GM23338 (cell line): ENCODE results near the gene IZUMO2. TPM values are rescaled to one million over a fixed set of nuclear protein-coding genes. Genes with fewer than 3 reads are reported as not detected.
"Not testable (repeated sequence)": the region's sequence is repeated elsewhere in the genome, so short reads cannot be mapped to it uniquely, and the experiment has no call there.

Experiments used
- ATAC-seq: fragments of 200-7000 bp; cut with Tn5 transposase; 3 replicates; pipeline ENCODE4 v1.9.1; 2020
- DNase-seq: peaks from one replicate; pipeline ENCODE4 v3.0.0-alpha.2; 2015; ENCODE audit warnings: low spot score
- H2AFZ ChIP-seq: fragments of 200-600 bp; sonication (generic); 2 replicates; pipeline ENCODE4 v1.8.0; 2016; ENCODE audit warnings: antibody characterized with exemption, mild to moderate bottlenecking, moderate library complexity
- H3F3A ChIP-seq: fragments of 200-600 bp; sonication (generic); replicated peaks from 2 replicates; pipeline ENCODE4 v1.8.0; 2017; ENCODE audit warnings: antibody characterized with exemption, mixed run types, low read depth
- H3K27ac ChIP-seq: fragments of 200-600 bp; sonication (generic); 2 replicates; pipeline ENCODE4 v1.6.1; 2016; ENCODE audit warnings: low read depth
- H3K27me3 ChIP-seq: fragments of 200-600 bp; sonication (generic); 2 replicates; pipeline ENCODE4 v1.8.0; 2016; ENCODE audit warnings: mild to moderate bottlenecking, mixed run types, moderate library complexity; ENCODE audit not compliant: insufficient read depth
- H3K36me3 ChIP-seq: fragments of 200-600 bp; sonication (generic); 2 replicates; pipeline ENCODE4 v1.8.0; 2016; ENCODE audit warnings: mild to moderate bottlenecking; ENCODE audit not compliant: insufficient read depth
- H3K4me1 ChIP-seq: fragments of 200-600 bp; sonication (generic); 2 replicates; pipeline ENCODE4 v1.8.0; 2016; ENCODE audit warnings: mild to moderate bottlenecking, moderate library complexity; ENCODE audit not compliant: insufficient read depth
- H3K4me2 ChIP-seq: fragments of 200-600 bp; sonication (generic); 2 replicates; pipeline ENCODE4 v1.7.1; 2017; ENCODE audit warnings: mixed run types
- H3K4me3 ChIP-seq: fragments of 200-600 bp; sonication (generic); 2 replicates; pipeline ENCODE4 v1.6.1; 2016; ENCODE audit warnings: mixed run types
- H3K79me2 ChIP-seq: fragments of 200-600 bp; sonication (generic); replicated peaks from 2 replicates; pipeline ENCODE4 v1.8.0; 2017; ENCODE audit warnings: mild to moderate bottlenecking; ENCODE audit not compliant: insufficient read depth
- H3K9me2 ChIP-seq: fragments of 200-600 bp; sonication (generic); 2 replicates; pipeline ENCODE4 v1.8.0; 2017; ENCODE audit not compliant: insufficient read depth
- H4K20me1 ChIP-seq: fragments of 200-600 bp; sonication (generic); replicated peaks from 2 replicates; pipeline ENCODE4 v1.8.0; 2017; ENCODE audit warnings: mild to moderate bottlenecking; ENCODE audit not compliant: insufficient read depth
- H3K27ac Mint-ChIP-seq: 2 replicates; pipeline ENCODE4 v1.8.0; 2020; ENCODE audit warnings: inconsistent platforms, mild to moderate bottlenecking, moderate library complexity, mixed read lengths
- H3K27me3 Mint-ChIP-seq: 3 replicates; pipeline ENCODE4 v1.8.0; 2022; ENCODE audit warnings: low read depth, mild to moderate bottlenecking, moderate library complexity, mixed read lengths, inconsistent platforms; ENCODE audit not compliant: insufficient read depth, poor library complexity
- H3K36me3 Mint-ChIP-seq: 3 replicates; pipeline ENCODE4 v1.8.0; 2021; ENCODE audit warnings: low read depth, mild to moderate bottlenecking, inconsistent platforms, moderate library complexity, mixed read lengths
- H3K4me1 Mint-ChIP-seq: 3 replicates; pipeline ENCODE4 v1.8.0; 2020; ENCODE audit warnings: mild to moderate bottlenecking, inconsistent platforms, mixed read lengths
- H3K4me3 Mint-ChIP-seq: 3 replicates; pipeline ENCODE4 v1.8.0; 2021; ENCODE audit warnings: moderate library complexity, mild to moderate bottlenecking, inconsistent platforms, mixed read lengths
- H3K9me3 Mint-ChIP-seq: 3 replicates; pipeline ENCODE4 v1.8.0; 2020; ENCODE audit warnings: moderate library complexity, mild to moderate bottlenecking, inconsistent platforms, mixed read lengths
- EZH2 ChIP-seq: fragments of 200-600 bp; sonication (generic); IDR thresholded peaks from one replicate; pipeline ENCODE4 v1.8.0; 2017; ENCODE audit warnings: antibody characterized with exemption, mild to moderate bottlenecking, low read depth; ENCODE audit not compliant: unreplicated experiment
- POLR2AphosphoS5 ChIP-seq: IDR thresholded peaks from 2 replicates; pipeline ENCODE4 v1.6.1; 2016; ENCODE audit warnings: antibody characterized with exemption, low read depth
- polyA plus RNA-seq: library from polyadenylated mRNA; unstranded; fragments of >200 nt; fragmentation: Nextera tagmentation; extraction: Ambion mirVana; gene quantifications from 2 replicates; pipeline ENCODE4 v1.2.1, GENCODE V29; 2016
- total RNA-seq: library from RNA; depleted of rRNA; stranded (reverse); fragments of >200 nt; shearing (Covaris generic); gene quantifications from 2 replicates; pipeline ENCODE4 v1.2.3, GENCODE V29; 2014
- TF ChIP-seq, protein P1 (sequence below): IDR thresholded peaks from 2 replicates; pipeline ENCODE4 v1.6.1; 2016; ENCODE audit warnings: antibody characterized with exemption
- TF ChIP-seq, protein P2 (sequence below), 2 experiments: fragments of 200-600 bp in 1 of 2; sonication (generic) in 1 of 2; conservative IDR thresholded peaks; 2 replicates each; pipeline versions ENCODE4 v1.5.1 to v1.6.1; 2016 to 2017; ENCODE audit warnings: antibody characterized with exemption in 2 of 2, low read depth in 2 of 2, mild to moderate bottlenecking in 2 of 2, moderate library complexity in 1 of 2

IZUMO2 gene
- total and polyA plus RNA-seq, 2 experiments from 2014 or later, result 3.1 to 5.0 TPM

DNA sequence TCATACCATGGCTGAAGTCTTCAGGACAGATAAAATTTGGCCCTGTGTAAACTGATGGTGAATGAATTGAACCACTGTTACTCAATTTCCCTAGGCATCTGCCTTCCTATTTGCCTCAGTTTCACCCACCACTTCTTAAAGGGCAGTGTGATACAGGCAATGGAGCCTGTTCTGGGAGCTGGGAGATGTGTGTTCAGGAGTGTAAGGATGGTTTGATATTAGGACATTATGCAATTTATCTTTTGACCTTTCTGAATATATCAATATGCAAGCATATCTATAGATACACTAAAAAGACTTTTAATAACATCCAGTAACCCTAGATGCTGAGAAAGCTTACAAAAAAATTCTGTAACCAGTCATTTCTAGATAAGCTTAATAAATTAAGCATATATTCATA lies 14.6 kb downstream of the IZUMO2 start:
- Histone ChIP-seq H3K36me3 (no peaks in the 10 kb centered on the region), H3K9me2 (no peaks in the 10 kb centered on the region), H3K4me2 (peak overlapping the region; percentile 81), H3K4me3 (peak overlapping the region; percentile 86), H4K20me1 (no peaks in the 10 kb centered on the region), H3K27me3 (no peaks in the 10 kb centered on the region), H2AFZ (peak overlapping the region; percentile 66; the same call in 1 of the 2 replicates), H3K79me2 (no peaks in the 10 kb centered on the region), H3K4me1 (0 out of 2 replicates have a peak, but pooled peaks cover 2% of the 10 kb centered on the region), H3F3A (no peaks in the 10 kb centered on the region; the same call in 1 of the 2 replicates), H3K27ac (no peak overlapping the region)
- no peak for ATAC-seq
- Mint-ChIP-seq H3K9me3 (peaks cover 90% of the 10 kb centered on the region), H3K27ac (no peak overlapping the region), H3K36me3 (peaks cover 34% of the 10 kb centered on the region), H3K4me3 (no peak overlapping the region), H3K4me1 (no peaks in the 10 kb centered on the region), H3K27me3 (no peaks in the 10 kb centered on the region)
- DNase-seq, result no peak
- TF ChIP-seq, protein P1, sequence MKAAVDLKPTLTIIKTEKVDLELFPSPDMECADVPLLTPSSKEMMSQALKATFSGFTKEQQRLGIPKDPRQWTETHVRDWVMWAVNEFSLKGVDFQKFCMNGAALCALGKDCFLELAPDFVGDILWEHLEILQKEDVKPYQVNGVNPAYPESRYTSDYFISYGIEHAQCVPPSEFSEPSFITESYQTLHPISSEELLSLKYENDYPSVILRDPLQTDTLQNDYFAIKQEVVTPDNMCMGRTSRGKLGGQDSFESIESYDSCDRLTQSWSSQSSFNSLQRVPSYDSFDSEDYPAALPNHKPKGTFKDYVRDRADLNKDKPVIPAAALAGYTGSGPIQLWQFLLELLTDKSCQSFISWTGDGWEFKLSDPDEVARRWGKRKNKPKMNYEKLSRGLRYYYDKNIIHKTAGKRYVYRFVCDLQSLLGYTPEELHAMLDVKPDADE, result no peak

DNA sequence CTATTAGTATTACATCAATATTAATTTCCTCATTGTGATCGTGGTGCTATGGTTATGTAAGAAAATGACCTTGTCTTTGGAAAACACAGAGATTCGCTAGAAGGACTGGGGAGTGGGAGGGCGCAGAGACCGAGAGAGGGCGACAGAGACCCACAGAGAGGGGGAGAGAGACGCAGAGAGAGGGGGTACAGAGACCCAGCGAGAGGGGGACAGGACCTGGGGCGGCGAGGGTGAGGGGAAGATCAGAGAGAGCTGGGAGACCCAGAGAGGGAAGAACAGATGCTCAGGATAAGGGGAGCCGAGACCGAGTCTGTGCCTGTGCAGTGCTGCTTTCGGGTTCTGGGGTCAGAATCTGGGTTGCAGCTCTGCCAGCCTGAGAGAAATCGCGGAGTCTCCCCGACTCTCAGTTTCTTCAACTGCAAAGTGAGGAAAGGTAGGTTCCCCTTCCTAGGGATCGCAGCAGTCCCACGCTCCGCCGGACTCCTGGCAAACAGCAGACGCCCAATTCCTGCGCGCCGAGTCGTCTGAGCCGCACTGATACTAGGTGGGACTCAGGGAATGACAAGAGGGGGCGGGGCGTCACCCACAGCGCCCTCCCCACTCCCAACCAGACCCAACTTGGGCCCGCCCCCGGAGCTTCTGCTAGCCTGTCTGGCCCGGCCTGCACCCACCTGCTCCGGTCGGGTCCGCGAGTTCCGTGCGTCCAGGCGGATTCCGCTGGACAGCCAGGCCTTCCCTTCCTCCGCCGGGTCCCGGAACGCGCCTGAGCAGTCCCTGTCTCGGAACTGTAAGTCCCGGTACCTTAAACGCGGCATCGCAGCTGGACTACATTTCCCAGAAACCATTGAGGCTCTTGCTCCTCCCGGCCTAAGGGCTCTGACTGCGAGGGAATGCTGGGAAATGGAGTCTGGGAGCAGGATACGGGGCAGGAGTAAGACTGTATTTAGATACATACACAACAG lies 15.3 kb downstream of the IZUMO2 start:
- Histone ChIP-seq H3F3A (no peaks in the 10 kb centered on the region; the same call in 1 of the 2 replicates), H3K4me1 (no peaks in the 10 kb centered on the region), H3K27me3 (no peaks in the 10 kb centered on the region), H3K4me2 (peak overlapping the region; percentile 81), H3K79me2 (no peaks in the 10 kb centered on the region), H3K27ac (no peak overlapping the region), H3K4me3 (peak overlapping the region; percentile 86), H3K9me2 (no peaks in the 10 kb centered on the region), H2AFZ (peak overlapping the region; percentile 94), H3K36me3 (no peaks in the 10 kb centered on the region), H4K20me1 (no peaks in the 10 kb centered on the region)
- H3K27me3 Mint-ChIP-seq, result no peaks in the 10 kb centered on the region
- DNase-seq (peak; percentile 97), ATAC-seq (no peak; the same call in 2 of the 3 replicates)
- H3K9me3 Mint-ChIP-seq, result peaks cover 90% of the 10 kb centered on the region
- H3K4me3 Mint-ChIP-seq, result no peak overlapping the region
- TF ChIP-seq, protein P1, result peak; percentile 98
- TF ChIP-seq, protein P2, sequence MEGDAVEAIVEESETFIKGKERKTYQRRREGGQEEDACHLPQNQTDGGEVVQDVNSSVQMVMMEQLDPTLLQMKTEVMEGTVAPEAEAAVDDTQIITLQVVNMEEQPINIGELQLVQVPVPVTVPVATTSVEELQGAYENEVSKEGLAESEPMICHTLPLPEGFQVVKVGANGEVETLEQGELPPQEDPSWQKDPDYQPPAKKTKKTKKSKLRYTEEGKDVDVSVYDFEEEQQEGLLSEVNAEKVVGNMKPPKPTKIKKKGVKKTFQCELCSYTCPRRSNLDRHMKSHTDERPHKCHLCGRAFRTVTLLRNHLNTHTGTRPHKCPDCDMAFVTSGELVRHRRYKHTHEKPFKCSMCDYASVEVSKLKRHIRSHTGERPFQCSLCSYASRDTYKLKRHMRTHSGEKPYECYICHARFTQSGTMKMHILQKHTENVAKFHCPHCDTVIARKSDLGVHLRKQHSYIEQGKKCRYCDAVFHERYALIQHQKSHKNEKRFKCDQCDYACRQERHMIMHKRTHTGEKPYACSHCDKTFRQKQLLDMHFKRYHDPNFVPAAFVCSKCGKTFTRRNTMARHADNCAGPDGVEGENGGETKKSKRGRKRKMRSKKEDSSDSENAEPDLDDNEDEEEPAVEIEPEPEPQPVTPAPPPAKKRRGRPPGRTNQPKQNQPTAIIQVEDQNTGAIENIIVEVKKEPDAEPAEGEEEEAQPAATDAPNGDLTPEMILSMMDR (conservative IDR thresholded peaks at IDR 0.05; ENCODE audit: low read depth in 2 of 2), result peak; percentile 79 to 92
- no peak for TF ChIP-seq EZH2
- TF ChIP-seq POLR2AphosphoS5, result no peak
- peaks cover 28% of the 10 kb centered on the region for H3K36me3 Mint-ChIP-seq
- no peak overlapping the region for H3K27ac Mint-ChIP-seq
- H3K4me1 Mint-ChIP-seq, result no peaks in the 10 kb centered on the region

DNA sequence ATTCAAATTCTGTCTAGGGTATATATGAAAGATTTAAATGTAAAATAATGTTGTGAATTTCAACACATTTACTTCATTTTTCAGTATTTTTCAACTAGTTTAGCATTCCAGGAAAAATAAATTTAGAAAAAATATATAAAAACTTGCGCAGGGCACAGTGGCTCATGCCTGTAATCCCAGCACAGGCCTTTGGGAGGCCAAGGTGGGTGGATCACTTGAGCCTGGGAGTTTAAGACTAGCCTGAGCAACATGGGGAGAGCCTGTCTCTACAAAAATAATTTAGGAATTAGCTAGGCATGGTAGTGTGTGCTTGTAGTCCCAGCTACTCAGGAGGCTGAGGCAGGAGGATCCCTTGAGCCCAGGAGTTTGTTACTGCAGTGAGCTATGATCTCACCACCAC lies 21.2 kb downstream of the IZUMO2 start:
- H3K27me3 ChIP-seq, H2AFZ ChIP-seq, DNase-seq, H3K27me3 Mint-ChIP-seq, H3F3A ChIP-seq, H3K27ac ChIP-seq, H3K4me3 Mint-ChIP-seq, H3K4me3 ChIP-seq, ATAC-seq, H3K9me2 ChIP-seq, H3K27ac Mint-ChIP-seq, H3K79me2 ChIP-seq, H3K4me1 Mint-ChIP-seq, H3K36me3 ChIP-seq, H4K20me1 ChIP-seq, H3K4me2 ChIP-seq, H3K4me1 ChIP-seq: not testable (repeated sequence)
- peaks cover 15% of the 10 kb centered on the region; the same call in 2 of the 3 replicates for H3K36me3 Mint-ChIP-seq
- peaks cover 67% of the 10 kb centered on the region for H3K9me3 Mint-ChIP-seq

DNA sequence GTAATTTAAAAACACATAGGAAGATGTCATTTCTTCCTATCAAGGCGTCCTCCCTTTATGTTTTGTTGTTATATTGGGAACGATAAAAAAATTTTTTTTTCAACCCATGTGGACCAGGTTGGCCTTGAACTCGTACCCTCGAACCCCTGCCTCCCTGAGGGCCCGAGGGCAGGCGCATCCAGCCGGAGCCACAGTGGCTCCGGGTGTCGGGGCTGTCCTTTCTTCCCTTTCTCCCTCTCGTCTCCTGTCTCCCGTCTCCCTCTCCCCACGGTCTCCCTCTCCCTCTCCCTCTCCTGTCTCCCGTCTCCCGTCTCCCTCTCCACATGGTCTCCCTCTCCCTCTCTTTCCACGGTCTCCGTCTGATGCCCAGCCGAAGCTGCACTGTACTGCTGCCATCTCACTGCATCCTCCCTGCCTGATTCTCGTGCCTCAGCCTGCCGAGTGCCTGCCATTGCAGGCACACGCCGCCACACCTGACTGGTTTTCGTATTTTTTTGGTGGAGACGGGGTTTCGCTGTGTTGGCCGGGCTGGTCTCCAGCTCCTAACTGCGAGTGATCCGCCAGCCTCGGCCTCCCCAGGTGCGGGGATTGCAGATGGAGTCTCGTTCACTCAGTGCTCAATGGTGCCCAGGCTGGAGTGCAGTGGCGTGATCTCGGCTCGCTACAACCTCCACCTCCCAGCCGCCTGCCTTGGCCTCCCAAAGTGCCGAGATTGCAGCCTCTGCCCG lies 22.8 kb downstream of the IZUMO2 start:
- not testable (repeated sequence) for H3K4me3 Mint-ChIP-seq, H2AFZ ChIP-seq, ATAC-seq, DNase-seq, H3K9me2 ChIP-seq, H3K79me2 ChIP-seq, H3K27ac ChIP-seq, H3K4me1 ChIP-seq, H3K27ac Mint-ChIP-seq, H3K36me3 ChIP-seq, H4K20me1 ChIP-seq, H3K4me3 ChIP-seq, H3K27me3 Mint-ChIP-seq, H3K27me3 ChIP-seq, H3K4me2 ChIP-seq, H3F3A ChIP-seq, H3K4me1 Mint-ChIP-seq
- peaks cover 13% of the 10 kb centered on the region; the same call in 2 of the 3 replicates for H3K36me3 Mint-ChIP-seq
- H3K9me3 Mint-ChIP-seq, result peaks cover 54% of the 10 kb centered on the region
